ENCODE results near the gene S100A6.
A peak's percentile ranks its signal among the peaks of the same experiment; 100 is the strongest.

Gene S100A6

DNA sequence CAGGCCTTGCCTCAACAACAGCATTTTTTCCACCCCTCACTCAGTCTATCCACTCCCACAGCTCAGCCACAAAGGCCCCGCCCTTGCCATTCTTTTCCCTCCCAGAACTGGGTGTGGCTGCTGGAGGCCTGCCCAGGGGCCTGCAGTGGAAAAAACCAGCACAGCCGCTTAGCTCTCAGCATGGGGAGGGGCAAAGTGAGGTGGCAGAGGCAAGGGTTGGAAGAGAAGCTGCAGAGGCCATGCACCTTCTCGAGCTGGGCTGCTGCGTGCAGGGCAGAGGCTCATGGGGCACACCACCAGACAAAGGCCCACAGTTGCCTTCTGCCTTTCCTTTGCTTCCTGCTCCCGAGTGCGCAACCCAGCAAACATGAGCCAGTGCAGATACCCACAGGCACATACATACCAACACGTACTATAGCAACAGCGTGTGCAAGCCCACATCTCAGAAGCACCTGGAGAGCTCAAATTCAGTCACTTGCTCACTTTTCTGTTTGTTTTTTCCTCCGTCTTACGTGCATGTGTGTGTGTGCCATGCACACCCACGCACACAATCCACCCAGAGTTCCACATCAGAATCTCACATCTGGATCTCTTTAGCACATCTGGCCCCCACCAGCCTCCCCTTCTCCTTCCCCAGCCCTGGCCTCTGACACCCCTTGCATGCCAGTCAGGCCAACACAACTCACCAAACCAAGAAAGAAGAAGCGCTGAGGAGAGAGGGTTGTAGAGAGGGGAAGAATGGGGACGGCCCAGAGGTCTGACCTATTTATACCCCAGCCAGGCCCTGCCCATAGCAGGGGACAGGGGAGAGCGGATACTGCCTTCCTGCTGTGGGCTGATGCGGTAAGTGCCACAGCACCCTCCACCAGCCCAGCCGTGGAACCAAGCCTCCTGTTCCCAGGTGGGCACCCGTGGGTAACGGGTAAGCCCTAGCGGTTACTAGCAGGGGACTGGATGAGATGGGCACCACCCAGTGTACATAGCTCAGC lies 9.6 kb upstream of the S100A6 start, which contains the start of gene S100A4:
S100A4 (minus strand) TSS at position 740 of the 989 bp plus-strand sequence. CDS start 1,012 bp downstream, outside the sequence.
- DNase-seq (ENCODE audit: low read depth): peak; percentile 95

DNA sequence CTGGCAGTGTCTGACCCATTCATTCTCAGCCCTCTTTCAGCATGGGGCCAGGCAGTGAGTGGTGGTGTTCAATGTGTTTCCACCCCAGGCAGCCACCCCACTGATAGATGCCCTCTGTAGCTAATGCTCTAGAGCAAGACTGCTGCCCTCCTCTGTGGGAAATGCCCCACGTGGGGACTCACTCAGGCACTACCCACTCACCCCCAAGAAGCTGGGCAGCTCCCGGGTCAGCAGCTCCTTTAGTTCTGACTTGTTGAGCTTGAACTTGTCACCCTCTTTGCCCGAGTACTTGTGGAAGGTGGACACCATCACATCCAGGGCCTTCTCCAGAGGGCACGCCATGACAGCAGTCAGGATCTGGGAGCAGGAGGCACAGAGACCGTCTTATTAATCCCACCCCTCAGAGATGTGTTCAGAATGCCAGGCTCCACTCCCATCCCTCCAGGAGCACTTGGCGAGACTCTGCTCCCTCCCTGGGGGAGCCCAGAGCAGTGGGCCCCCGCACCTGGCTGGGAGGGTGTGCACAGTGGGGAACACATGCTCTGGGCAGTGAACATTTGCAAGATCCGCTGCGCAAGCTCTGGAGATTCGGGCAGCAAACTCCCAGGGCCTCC lies 8.8 kb upstream of the S100A6 start:
- no peak for DNase-seq (ENCODE audit: low read depth)

DNA sequence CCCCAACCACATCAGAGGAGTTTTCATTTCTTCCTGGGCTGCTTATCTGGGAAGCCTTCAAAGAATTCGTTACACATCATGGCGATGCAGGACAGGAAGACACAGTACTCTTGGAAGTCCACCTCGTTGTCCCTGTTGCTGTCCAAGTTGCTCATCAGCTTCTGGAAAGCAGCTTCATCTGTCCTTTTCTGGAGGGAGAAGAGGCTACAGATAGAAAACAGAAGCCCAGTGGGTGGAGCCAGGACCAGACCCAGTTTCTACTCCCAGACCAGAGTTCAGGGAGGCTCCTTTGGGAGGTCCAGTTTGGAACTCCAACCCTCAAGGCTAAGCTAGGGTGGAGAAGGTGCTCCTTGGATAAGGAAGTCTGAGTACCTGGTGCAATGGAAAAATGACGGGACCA lies 7.9 kb upstream of the S100A6 start:
- no peak for DNase-seq (ENCODE audit: low read depth)

DNA sequence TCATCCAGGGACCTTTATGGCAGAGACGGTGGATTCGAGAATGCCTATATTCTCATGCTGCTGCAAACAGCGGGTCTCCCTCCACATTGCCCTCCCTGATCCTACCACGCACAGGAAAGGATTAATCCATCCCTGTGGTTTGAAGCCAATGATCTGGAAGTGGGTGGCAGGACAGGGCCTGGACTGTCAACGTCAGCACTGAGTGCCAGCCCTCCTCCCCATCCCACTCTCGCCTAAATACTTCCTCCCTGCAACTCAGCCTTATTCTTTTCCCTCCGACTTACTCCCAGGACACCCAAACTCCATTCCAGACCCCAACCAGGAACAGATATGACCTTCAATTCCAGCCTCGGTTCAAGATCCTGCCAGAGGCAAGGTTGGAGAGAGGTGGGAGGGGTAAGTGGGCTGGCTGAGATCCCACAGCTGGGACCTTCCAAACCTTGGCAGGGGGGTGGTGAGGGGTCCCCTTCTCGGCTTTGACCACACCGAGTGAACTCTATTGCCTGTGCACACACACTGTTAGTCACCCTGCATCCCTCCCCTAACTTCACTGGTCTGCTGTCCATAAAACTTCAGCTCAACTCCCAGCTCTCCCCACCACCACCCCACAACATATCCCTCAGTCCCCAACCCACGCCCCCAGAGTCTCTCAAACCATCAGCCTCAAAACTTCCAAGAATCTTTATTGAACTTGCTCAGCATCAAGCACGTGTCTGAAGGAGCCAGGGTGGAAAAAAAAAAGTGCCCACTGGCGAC lies 7.3 kb upstream of the S100A6 start:
- no peak for DNase-seq (ENCODE audit: low read depth)

DNA sequence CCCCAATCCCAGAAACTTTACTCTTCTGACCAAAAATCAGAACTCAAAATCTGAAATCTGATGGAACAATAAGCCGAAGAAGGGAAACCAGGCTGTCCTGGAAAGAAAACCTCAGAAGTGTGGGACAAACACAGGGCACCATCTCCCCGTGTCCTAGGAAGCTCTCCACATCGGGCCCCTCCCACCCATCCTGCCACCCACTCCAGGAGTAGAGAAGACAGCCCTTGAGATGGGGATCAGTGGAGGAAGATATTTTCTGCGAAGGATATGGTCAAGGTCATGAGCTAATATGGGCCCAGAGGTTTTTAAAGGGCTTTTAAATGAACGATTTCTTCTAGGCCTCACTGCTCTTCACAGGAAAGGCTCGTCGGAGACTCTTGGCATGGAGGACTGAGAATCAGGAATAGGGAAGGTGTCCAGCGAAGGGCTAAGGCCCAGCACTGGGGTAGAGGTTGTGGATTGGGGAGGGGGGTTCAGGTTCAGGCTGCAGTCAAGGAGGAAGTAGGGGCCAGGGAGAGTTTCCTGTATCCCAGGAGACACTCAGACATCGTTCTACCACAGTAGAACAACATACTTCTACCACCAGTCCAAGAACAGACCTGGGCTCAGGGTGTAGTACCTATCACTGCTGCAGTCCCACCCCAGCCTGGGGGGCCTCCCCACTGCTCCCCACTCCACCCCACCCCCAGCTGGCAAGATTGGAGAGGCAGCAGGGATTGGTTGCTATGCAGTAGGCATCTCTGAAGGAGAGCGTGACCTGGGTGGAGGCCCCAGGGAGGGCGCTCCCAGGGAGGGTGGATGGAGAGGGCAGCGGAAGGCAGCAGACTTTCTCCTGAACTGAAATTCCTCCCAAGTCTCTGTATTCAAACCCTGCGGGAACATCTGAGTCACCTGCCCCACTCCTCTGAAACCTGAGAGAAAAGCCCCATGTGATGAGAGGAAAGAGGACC lies 6.1 kb upstream of the S100A6 start:
- no peak for DNase-seq (ENCODE audit: low read depth)

DNA sequence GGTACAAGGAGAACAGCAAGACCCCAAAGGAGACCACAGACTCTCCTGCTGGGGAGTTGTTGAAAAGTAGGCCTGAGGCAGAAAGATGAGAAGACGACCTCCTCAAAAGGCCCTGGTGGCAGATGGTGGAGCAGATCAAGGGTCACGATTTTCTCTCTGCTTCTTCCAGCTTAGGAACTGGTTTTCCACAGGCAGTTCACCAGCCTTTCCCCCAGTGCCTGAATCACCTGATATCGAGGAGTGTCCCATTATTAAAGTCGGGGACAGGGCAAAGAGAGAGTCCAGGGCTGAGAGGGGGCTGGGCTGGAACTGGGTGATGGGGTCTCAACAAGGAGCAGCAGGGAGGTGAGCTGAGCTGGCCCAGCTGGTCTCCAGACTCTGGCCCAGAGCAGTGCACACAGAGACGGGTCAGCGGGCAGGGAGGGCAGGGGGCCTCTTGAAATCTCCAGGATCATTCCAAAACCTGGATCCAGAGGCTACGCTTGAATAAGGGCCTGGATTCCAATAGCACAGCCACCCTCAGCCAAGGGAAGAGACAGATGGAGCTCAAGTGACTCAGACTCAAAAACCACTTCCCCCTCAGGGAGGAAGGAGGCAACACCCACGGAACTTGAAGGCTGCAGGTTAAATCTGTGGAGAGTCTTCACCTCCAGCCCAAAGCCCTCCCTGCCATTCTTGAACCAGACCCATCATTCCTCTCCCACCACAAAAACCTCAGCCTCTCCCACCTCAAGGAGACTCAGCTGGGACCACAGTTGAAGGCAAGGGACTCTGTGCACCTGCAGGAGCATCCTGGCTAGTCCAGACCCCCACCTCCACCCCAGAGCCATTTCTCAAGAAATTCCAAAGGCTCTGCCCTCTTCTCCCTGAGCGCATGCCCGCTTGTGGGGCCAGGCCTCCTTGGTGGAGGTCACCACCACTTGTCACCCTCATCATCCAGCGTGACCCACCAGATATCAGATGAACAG lies 4.9 kb upstream of the S100A6 start, which contains the start of gene S100A5:
S100A5 (minus strand) TSS at position 541 of the 968 bp plus-strand sequence. CDS start 743 bp downstream, outside the sequence.
- DNase-seq (ENCODE audit: low read depth): no peak

DNA sequence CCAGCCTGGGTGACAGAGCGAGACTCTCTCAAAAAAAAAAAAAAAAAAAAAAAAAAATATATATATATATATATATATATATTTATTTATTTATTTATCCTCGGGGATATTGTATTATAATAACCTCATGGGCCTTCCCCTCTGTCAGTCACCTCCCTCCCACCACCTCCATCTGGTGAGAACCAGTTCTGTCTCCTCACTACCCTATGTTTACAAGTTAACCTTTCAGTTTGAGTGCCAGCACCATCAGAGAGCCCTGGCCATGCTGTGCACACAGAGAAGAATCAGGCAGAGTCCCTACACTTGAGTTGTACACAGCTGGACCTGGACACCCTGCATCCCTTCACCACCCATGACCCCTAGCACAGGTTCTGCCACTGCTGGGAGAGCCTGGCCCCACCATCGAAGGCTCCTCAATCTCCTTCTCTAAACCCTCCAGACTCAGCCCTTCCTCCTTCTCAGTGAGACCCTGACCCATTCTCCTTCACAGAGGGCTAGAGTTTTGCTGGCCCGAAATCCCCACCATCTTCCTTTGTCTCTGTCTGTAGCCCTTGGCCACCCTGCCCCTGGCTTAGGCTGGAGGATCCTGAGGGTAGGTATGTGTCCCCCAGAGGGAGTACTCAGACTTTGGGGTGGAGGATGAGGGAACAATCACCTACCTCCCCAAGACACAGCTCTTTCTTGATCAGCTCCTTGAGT lies 3.8 kb upstream of the S100A6 start:
- DNase-seq (ENCODE audit: low read depth): no peak

DNA sequence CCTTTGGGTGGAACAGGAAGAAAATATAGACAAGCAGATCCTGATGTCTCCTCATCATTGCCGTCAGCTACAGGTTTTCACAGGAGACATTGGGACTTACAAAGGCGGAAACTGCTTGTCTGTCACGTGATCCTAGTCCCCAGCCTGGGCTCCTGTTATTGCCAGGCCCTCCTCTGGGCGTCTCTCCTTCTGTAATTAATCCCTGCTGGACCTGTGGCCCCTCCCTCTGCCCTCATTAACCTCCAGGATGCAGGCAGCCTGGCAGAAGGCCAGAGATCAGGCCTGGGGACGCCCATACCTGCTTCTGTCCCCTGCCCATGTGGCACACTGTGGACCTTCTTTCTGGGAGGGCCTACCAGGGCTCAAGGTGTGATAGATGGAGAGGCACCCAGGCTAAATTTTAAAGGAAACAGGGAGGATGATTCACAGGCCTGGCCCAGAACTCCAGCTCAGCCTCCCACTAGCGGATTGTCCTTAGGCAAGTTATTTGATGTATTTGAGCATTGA lies 2.6 kb upstream of the S100A6 start:
- DNase-seq (ENCODE audit: low read depth): no peak

DNA sequence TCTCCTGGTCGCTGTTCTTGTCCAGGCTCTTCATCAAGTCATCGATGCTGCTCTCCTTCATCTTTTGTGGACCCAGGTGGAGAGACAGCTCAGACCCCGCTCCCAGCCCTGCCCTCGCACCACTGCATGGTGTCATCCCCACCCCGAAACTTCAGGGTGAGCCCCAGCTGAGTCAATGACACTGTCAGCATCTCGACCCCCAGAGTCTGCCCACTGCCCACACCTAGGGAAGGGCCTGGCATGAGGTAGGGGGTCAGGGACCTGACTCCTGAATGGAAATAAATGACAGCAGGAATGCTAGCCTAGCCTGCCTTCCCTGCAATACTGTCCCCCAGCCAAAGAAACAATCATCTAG lies 1.6 kb upstream of the S100A6 start:
- DNase-seq (ENCODE audit: low read depth): no peak

DNA sequence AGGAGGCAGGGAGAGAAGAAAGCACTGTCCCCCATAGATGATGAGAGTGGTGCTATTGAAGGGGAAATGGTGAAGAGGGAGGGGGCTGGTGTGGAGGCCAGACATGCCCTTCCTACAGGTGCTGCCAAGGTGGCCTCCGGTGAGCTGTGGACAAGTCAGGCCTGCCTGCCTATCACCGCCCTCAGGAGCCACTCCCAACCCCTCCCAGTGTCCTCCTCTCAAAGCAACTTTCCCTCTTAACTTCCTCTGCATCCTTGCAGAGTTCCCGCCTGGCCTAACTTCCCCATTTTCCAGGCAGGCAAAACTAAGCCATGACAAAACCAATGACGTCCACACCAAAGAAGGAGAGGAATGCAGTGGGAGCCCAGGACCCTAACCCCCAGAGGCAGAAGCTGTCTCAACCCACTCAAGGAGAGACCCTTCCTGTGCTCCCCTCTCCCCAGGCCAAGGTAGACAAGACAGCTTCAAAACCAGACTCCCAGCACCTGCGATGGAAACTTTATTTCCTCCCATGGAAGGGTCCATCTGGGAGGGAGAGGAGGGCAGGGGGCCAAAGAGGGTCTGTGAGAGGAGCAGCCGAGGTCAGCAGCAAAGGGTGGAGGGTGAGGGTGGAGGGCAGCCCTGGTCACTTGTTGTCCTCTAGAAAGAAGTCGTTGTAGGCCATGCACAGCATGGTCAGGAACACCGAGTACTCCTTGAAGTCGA lies 1.0 kb upstream of the S100A6 start:
- no peak for DNase-seq (ENCODE audit: low read depth)

DNA sequence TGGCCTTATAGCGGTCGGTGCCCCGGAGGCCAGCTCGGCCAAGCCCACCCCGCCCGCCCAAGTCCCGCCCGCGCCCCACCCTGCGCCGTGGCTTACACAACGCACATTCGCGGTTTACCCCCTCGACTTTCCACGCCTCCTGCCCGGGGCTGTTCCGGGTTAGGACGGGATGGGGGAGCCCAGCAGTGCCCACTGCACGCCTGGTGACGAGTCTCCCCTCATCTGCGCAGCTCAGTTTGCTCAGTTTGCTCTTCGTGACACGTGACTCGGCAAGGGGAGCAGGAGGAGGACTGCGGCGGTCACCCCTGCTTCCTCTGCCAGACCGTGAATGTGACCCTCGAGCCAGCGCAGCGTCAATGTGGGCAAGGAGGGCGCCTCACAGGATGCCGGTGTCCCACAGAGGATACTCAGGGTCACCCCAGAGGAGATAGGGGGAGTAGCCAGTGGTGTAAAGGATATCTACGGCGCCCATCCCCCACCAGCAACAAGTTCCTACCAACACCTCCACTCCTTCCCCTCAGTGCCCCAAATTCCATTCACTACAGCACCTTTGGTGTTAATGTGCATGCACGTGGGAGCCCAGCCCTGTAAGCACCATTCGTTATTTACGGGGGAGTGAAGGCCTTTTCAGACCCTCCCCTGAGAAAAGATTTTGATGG lies 350 bp upstream of the S100A6 start:
- peak; percentile 86 for DNase-seq (ENCODE audit: low read depth)

DNA sequence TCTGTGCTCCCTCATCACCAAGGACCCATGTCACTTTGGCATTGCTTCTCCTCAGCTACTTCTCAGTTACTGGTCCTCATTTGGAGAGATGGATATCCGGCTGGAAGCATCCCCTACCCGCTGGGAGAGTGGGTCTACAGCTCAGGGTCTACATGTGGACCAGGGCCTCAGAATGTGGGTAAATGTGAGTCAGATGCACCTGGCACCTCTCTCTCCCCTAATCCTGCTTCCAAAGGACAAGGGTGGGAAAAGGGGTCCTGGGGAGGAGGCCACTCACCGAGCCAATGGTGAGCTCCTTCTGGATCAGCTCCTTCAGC lies 908 bp downstream of the S100A6 start:
- no peak for DNase-seq (ENCODE audit: low read depth)

DNA sequence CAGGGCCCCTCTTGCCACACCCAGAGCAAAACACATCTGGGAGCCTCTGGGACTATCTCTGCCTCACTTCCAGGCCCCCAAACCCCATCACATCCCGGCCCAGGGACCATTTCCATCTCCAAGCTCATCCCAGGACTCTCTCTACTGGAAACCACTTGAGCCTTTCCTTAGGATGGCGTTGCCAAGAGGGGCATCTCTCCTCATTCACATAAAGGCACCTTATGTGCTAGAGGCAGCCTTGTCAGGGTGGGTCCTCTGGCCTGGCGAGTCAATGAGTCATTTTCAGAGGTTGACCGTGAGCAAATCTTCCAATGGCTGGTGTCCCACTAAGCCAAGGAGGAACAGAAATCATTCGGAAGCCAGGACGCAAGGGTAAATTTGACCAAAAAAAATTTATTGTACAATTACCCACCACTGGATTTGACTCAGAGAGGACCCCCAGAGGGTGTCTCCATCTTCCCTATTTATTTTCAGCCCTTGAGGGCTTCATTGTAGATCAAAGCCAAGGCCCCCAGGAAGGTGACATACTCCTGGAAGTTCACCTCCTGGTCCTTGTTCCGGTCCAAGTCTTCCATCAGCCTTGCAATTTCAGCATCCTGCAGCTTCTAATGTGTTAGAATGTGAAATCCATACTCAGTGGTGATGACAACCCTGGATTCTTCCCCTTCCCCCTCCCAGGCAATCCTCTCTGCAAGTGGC lies 1.4 kb downstream of the S100A6 start:
- DNase-seq (ENCODE audit: low read depth): no peak

DNA sequence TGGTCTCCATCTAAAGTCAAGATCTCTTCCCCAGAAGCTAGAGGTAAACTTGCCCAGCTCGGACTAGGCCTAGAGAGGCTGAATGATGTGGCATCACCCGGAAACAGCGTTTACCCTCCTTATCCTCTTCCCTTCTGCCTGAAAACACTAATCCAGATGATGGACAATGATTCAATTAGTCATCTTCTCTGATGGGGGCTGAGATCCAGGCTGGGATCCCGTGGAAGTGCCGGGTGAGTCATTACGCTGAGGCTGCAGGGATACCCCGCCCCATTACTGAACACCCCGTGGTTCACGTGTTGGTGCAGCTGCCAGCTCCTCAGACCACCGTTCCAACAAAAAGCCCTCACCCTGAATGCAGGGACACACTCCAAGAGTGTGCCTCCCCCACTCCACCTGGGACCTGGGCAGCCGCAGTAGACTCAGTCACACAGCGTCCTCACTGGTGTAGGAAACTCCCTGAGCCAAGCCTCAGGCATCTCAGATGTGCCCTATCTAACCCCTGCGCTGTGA lies 2.0 kb downstream of the S100A6 start:
- DNase-seq (ENCODE audit: low read depth): peak; percentile 95

DNA sequence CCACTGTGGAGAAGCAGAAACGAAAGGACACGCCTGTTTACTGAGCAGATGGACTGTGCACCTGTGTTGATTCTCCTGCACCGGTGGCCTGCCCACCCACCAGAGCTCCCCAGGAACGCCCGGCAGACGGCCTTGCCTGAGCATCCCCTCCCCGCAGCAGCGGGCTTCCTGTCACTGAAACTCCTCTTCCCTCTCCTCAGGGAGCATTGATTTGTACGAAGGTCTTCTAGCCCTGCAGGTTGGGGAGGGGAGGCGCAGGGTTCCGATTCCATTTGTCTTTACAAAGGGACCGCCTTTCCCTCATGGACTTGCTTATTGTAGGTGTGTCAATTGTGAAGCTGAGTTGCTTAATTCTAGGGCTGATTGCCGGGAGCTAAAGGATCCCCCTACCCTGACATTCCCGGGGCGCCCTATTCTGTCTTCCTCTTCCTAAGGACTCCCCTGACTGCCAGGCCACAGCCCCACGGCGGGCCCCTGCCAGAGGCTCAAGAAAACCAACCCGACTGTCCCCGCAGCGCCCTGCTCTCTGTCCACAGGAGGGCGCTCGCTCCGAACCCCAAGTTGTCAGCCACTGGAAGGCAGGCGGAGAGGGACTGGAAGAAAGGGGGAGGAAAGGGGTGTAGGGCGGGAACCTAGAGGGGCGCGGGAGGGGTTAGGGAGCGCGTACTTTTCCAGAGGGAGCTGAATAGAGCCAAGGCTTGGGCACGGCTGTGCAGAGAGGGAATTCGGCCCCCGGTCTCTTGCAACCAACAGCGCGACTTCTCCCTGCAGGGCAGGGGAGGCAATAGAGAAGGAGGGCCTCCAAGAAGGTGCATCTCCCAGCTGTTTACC lies 2.8 kb downstream of the S100A6 start:
- DNase-seq (ENCODE audit: low read depth): peak; percentile 82

DNA sequence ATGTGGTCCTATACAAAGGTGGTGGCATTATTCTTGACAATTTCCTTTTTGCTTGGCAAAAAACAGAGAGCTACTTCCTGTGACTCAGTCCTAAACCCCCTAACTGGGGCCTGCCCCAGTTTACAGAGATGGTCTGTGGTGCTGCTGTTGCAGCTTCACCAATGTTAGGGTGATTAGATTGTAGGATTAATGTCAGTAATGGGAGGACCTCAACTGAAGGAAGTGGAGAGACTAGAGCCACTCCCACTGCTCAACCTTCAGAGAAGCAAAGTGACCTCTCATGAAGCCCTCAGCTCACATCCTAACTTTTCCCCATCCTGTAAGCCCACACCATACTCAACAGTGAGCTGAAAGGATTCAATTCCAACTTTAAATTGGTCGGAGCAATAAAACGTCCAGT lies 3.6 kb downstream of the S100A6 start:
- DNase-seq (ENCODE audit: low read depth): no peak

Data from amniotic epithelial cell (primary cell).